Measurements from ENCODE around the gene ZDHHC9.

DNA sequence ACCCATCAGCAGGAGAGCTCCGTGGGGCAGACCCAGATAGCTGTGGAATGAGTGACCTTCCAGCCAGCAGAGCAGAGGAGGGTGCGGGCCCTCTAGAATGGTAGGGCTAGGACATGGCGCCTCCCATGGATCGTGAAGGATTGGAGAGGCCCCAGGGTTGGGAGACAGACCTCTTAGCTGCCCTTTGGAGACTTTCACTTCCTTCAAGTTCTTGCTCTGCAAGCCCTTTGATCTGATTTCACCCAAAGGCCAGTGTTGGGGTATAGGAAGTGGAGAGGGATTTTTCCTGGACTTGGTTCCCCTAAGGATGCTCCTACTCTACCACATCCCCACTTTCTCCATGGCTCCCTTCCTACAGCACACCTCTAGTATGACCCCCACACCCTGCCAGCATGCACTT, 61.0 kb downstream of the ZDHHC9 start:
- TF ChIP-seq, protein P1, sequence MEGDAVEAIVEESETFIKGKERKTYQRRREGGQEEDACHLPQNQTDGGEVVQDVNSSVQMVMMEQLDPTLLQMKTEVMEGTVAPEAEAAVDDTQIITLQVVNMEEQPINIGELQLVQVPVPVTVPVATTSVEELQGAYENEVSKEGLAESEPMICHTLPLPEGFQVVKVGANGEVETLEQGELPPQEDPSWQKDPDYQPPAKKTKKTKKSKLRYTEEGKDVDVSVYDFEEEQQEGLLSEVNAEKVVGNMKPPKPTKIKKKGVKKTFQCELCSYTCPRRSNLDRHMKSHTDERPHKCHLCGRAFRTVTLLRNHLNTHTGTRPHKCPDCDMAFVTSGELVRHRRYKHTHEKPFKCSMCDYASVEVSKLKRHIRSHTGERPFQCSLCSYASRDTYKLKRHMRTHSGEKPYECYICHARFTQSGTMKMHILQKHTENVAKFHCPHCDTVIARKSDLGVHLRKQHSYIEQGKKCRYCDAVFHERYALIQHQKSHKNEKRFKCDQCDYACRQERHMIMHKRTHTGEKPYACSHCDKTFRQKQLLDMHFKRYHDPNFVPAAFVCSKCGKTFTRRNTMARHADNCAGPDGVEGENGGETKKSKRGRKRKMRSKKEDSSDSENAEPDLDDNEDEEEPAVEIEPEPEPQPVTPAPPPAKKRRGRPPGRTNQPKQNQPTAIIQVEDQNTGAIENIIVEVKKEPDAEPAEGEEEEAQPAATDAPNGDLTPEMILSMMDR (IDR thresholded peaks at IDR 0.05), result no peak
- TF ChIP-seq EZH2 (IDR thresholded peaks at IDR 0.05), result no peak

Measured in neural progenitor cell (in vitro differentiated cells).